Activated CD4-positive, alpha-beta T cell treated with anti-CD3 and anti-CD28 coated beads for 24 hours (primary cell): ENCODE results near the gene TAOK3.
"Not testable (repeated sequence)": the region's sequence is repeated elsewhere in the genome, so short reads cannot be mapped to it uniquely, and the experiment has no call there.

Experiments
- DNase-seq, 2 donors: peaks; one replicate each; pipeline ENCODE4 v3.0.0-alpha.2; 2020; ENCODE audit warnings: low read depth in 2 of 2

The TAOK3 gene

GRCh38 chr12:118337194-118337838, 35.4 kb downstream of the TAOK3 start:
- no peak for DNase-seq

- no peak for DNase-seq
These were observed 36.6 kb downstream of the TAOK3 start for GRCh38 chr12:118336123-118336522.

GRCh38 chr12:118334939-118335567, 37.7 kb downstream of the TAOK3 start:
- no peak for DNase-seq

- no peak for DNase-seq
These were observed 38.5 kb downstream of the TAOK3 start for GRCh38 chr12:118334241-118334640.

- no peak for DNase-seq
These were observed 40.2 kb downstream of the TAOK3 start for GRCh38 chr12:118332511-118332910.

- DNase-seq = no peak
These were observed 42.2 kb downstream of the TAOK3 start for GRCh38 chr12:118330421-118331018.

GRCh38 chr12:118328486-118329330, 44.0 kb downstream of the TAOK3 start:
- DNase-seq = no peak

GRCh38 chr12:118327391-118327790, 45.3 kb downstream of the TAOK3 start:
- DNase-seq = no peak

- DNase-seq = no peak
These were observed 45.7 kb downstream of the TAOK3 start for GRCh38 chr12:118326991-118327390.

- DNase-seq = no peak
These were observed 47.6 kb downstream of the TAOK3 start for GRCh38 chr12:118325081-118325480.

- no peak for DNase-seq
These were observed 53.1 kb downstream of the TAOK3 start for GRCh38 chr12:118319627-118320026.

GRCh38 chr12:118318744-118319143, 54.0 kb downstream of the TAOK3 start:
- DNase-seq = no peak

GRCh38 chr12:118317729-118318128, 55.0 kb downstream of the TAOK3 start:
- no peak for DNase-seq

- DNase-seq = no peak
These were observed 56.9 kb downstream of the TAOK3 start for GRCh38 chr12:118315821-118316220.

GRCh38 chr12:118312578-118312977, 60.1 kb downstream of the TAOK3 start:
- DNase-seq = no peak

- DNase-seq = no peak
These were observed 61.0 kb downstream of the TAOK3 start for GRCh38 chr12:118311666-118312065.

GRCh38 chr12:118310320-118310719, 62.4 kb downstream of the TAOK3 start:
- DNase-seq = no peak

- not testable (repeated sequence) for DNase-seq
These were observed 64.7 kb downstream of the TAOK3 start for GRCh38 chr12:118308006-118308405.

GRCh38 chr12:118307069-118307954, 65.4 kb downstream of the TAOK3 start:
- peak; percentile 30 to 43 for DNase-seq

- no peak for DNase-seq
These were observed 68.6 kb downstream of the TAOK3 start for GRCh38 chr12:118304093-118304492.

- no peak for DNase-seq
These were observed 70.7 kb downstream of the TAOK3 start for GRCh38 chr12:118302053-118302452.
